Ammon's horn (tissue), 1 donor: ENCODE data around the gene GPX5.

ENCODE experiments used
- DNase-seq: peaks from one replicate; pipeline ENCODE4 v3.0.0-alpha.2; 2016; ENCODE audit warnings: low spot score

Gene GPX5

DNA sequence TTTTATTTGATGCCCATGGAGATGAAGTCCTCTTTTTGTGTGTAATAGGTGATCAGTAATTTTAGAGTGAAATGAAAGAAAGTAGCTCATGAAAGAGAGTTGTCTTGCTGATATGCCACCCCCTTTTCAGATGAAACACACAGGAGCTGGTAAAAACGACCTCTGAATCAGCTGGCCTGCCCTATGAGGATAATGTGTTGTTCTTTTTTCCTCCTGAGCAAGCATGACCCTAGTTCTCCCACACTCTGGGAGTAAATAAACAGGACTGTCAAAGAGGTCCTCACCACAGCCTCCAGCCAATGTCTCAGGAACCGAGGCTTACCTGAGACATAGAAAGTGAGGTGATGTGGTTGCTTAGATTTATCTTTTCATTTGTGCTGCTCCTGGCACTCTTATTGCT, 29.5 kb downstream of the GPX5 start:
- DNase-seq = no peak

DNA sequence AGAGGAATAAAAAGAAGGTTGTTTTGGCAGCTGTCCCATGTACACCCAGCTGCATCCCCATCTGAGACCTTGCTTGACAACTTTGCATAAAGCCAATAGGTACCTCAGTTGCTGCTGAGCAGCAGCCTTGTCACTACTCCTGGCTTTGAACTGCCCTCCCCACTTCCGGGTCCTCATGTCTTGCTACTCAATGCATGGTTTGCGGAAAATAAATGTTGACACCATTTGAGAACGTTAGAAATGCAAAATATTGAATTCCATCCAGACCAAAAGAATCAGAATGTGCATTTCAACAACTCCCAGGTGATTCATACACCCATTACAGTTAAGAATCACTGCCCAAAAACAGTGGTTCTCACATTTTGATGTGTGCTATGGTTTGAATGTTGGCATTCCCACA, 32.9 kb downstream of the GPX5 start:
- DNase-seq = no peak

DNA sequence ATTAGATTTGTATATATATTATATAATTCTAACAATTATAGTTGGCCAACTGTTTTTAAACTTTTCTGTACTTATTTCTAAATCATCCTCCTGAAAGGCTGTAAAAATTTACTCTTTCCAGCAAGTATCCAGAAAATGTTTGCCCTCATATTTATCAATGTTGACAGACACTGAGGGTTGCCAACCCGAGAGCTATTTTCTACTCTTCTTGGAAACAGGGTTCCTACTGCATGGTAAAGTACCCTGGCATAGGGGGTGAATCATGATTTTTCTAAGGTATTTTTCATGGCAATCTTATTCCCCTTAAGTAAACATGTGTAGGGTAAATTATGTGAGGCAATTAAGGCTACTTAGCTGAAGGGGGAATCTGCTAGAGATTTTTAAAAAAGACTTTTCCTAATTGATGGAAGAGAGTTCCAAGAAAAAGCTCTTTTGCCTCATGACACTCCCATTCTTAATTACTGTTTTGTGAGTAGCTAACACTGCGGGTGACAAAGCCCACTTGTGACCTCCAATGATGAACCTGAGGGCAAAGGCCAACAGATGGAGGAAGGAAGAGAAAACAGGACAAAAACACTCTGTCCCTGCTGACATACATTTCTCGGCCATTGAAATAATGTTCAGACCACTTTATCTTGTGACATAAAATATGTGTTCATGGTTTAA, 37.9 kb downstream of the GPX5 start:
- no peak for DNase-seq

DNA sequence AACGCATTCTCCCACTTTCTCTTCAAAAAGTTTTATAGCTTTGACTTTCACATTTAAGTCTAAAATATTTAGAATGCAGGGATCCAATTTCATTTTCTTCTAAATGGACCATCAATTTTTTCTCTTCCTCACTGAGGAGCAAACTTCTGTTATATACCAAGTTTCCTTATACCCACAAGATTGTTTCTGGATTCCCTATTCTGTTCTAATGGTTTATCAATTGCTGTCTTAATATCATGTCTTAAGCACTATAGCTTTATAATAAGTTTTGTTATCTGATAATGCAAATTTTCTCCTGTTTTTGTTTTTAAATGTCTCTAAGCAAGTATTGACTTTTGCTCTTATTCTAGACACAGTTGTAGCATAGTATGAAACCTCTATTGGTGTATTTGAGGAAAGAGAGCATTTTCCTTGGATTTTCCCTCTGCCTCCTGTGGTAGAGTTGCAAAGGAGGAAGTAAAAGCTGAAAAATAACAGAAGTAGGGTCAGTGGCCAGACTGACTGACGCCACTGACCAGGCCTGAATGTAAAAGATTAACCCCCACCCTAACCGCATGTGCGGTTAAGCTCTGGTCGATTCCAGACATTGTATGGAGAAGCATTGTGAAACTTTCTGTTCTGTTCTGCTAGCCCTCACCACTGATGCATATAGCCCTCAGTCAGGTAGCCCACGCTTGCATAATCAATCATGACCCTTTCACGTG, 40.3 kb downstream of the GPX5 start:
- DNase-seq = no peak

DNA sequence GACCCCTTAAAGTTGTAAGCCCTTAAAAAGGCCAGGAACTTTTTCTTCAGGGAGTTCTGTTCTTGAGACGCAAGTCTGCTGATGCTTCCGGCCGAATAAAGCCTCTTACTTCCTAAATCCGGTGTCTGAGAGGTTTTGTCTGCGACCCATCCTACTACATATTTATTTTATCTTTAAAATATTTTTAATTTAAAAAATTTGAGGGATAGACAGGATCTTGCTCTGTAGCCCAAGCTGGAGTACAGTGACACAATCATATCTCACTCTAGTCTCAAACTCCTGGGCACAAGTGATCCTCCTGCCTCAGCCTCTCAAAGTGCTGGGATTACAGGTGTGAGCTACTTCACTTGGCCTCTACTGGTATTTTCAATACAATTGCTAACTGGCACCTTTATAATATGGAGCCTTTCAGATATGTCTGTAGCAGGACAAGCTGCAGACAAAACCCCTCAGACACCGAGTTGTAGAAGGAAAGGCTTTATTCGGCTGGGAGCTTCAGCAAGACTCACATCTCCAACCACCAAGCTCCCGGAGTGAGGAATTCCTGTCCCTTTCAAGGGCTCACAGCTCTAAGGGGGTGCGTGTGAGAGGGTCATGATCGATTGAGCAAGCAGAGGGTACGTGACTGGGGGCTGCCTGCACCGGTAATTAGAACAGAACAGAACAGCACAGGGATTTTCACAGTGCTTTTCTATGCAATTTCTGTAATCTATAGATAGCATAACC, 41.0 kb downstream of the GPX5 start:
- no peak for DNase-seq

DNA sequence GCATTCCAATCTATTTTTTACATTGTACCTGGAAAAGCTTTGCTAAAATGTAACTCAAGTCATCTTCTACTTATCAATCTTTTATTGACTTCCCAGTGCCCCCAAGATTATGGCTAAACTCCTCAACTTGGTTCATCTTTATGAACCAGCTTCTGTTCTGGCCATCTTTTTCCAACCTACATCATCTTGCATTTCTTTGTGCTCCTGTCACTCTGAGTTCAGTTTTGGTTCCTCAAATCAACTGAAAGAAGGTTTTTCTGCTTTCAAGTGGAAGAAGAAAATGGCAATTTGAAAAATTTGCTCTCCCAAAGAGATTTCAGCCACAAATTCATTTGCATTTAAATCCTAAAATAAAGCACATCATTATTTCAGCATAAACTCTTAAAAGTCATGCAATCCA, 41.8 kb downstream of the GPX5 start:
- no peak for DNase-seq

DNA sequence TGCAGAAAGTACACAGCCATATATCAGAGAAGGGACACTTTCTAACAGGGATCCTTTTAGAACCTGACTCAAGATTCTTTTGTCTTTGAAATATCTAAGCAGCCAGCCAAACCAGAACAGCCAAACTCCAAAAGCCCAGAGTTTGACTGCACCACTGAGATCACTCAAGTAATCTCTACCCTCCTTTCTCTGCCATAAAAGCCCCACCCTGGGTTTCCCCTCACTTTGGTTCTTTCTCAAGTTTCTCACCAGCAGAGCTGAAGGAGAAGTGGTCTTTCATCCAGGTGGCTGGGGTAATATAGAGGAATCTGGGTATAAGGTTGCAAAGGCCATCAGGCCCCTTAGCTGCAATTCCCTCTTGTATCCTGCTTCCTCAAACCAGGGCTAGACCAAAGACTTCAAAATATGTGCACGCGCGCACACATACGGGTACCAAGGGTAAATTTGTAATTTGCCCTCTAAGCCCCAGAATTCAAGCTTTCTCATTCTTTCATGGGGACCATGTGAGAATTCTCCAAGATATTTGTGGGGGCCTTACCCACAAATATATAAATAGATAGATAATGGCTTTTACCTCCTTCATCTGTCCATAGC, 42.9 kb downstream of the GPX5 start:
- DNase-seq = no peak

DNA sequence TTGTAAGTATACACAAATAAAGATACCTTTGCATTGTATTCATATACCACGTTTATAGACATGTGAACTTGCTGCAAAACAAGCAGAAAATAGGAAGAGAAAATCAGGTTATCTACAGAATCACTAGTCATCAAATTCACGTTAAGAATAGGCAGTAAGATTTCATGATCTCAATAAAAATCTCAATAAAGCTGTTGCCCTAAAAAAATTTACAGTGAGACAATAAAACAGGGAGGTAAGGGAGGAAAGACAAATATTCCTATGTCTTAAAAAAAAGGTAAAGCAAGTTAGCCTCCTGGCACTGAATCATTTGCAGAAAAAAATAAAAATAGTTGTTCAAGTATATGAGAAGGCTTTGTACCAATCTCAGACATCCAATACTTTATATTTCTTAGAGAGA, 44.1 kb downstream of the GPX5 start:
- no peak for DNase-seq

DNA sequence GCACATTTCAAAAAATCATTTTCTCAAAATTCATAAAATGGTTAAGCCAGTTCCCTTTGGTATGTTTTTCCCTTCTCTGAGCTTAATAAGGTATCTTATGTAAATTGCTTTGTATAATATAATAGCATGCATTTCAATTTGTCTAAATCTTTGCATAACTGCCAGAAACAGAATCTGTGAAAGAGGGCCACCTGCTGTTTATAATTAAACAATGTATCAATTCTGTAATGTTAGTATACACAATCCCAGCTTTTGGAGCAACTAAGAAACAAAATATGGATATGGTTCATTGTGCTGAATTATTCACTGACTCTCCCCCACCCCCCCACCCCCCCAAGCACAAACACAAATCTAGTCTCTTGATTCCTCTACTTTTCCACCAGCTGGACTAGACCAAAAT, 54.8 kb downstream of the GPX5 start:
- DNase-seq = no peak

DNA sequence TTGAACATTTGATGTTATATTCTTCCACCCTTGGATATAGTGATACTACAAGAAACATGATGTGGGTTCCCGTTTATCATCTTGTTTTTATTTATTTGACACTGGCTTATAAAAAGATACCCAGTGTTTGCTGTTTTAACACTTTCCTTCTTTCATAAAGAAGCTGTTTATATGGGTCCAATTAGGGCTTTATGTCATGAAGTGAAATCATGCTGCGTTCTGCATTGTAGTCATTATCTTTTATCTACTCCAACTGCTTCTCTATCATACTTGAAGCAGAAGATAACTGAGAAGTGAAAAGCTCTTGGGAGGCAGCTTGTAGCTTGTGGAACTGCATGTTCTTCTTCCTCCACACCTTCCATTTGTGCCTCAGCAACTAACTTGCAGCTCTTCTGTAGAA, 57.8 kb downstream of the GPX5 start:
- peak; percentile 11 for DNase-seq
